A549 (cell line): ENCODE data around the gene ABHD17A. TPM values are rescaled to one million over a fixed set of nuclear protein-coding genes. Genes with fewer than 3 reads are reported as not detected.

Source experiments
- ATAC-seq, 2 experiments: fragments of 200-7000 bp in 1 of 2; fragments of >200 bp in 1 of 2; cut with Nextera tagmentation in 1 of 2; cut with Tn5 transposase in 1 of 2; 3 replicates each; pipeline versions ENCODE4 v1.8.0 to v1.9.1; 2018 to 2020; ENCODE audit warnings: mild to moderate bottlenecking in 1 of 2, moderate library complexity in 1 of 2
- CTCF ChIA-PET: fragments of 300-600 bp; sonication (Branson Sonifier 250); formaldehyde crosslinking; extraction: SDS; loops from one replicate; lab custom pipeline; 2021; ENCODE audit warnings: antibody characterized with exemption, inconsistent platforms; lab: Yijun Ruan, JAX
- POLR2A ChIA-PET: fragments of 350-600 bp; formaldehyde crosslinking; extraction: SDS; loops from one replicate; lab custom pipeline; 2021; ENCODE audit warnings: antibody characterized with exemption, inconsistent platforms; lab: Yijun Ruan, JAX
- DNase-seq, 2 experiments: peaks; one replicate each; pipeline versions ENCODE4 v3.0.0 to v3.0.0-alpha.2; 2011 to 2016; ENCODE audit warnings: low read depth in 1 of 2, low spot score in 1 of 2
- FAIRE-seq: peaks from 2 replicates; lab custom pipeline; 2011; peaks lifted over from hg19 to GRCh38; lab: Jason Lieb, UNC
- H3K27ac ChIP-seq, 2 experiments: fragments of >200 bp; sonication (Bioruptor Twin); formaldehyde crosslinking; 3 replicates each; pipeline ENCODE4 v1.5.1; 2016 to 2017
- H3K4me1 ChIP-seq: fragments of >200 bp; sonication (Bioruptor Twin); formaldehyde crosslinking; 3 replicates; pipeline ENCODE4 v1.6.1; 2016
- H3K4me2 ChIP-seq: fragments of >200 bp; sonication (Bioruptor Twin); formaldehyde crosslinking; 3 replicates; pipeline ENCODE4 v1.6.1; 2016
- H3K4me3 ChIP-seq: fragments of >200 bp; sonication (Bioruptor Twin); formaldehyde crosslinking; 3 replicates; pipeline ENCODE4 v1.5.1; 2016
- H3K9me3 ChIP-seq: fragments of >200 bp; sonication (Bioruptor Twin); formaldehyde crosslinking; 3 replicates; pipeline ENCODE4 v1.6.1; 2016
- BHLHE40 ChIP-seq: IDR thresholded peaks from 2 replicates; pipeline ENCODE4 v1.6.1; 2012; ENCODE audit warnings: low read depth, low read length, inconsistent platforms
- CBX2 ChIP-seq: fragments of 200-600 bp; sonication (generic); IDR thresholded peaks from 2 replicates; pipeline ENCODE4 v1.6.1; 2016; ENCODE audit warnings: low read depth, mild to moderate bottlenecking, borderline replicate concordance
- CBX8 ChIP-seq: fragments of 200-600 bp; sonication (generic); IDR thresholded peaks from 2 replicates; pipeline ENCODE4 v1.6.1; 2016
- CEBPB ChIP-seq, 2 experiments: fragments of >200 bp in 1 of 2; sonication (Bioruptor Twin) in 1 of 2; formaldehyde crosslinking in 1 of 2; IDR thresholded peaks; 2 replicates each; pipeline ENCODE4 v1.6.1; 2012 to 2016
- E2F6 ChIP-seq: IDR thresholded peaks from 2 replicates; pipeline ENCODE4 v1.6.1; 2012; ENCODE audit warnings: low read depth, borderline replicate concordance
- ELK1 ChIP-seq: fragments of 150-350 bp; IDR thresholded peaks from 2 replicates; pipeline ENCODE4 v1.6.1; 2014; ENCODE audit warnings: low read depth, mild to moderate bottlenecking, low read length
- ESRRA ChIP-seq: fragments of 150-350 bp; IDR thresholded peaks from 2 replicates; pipeline ENCODE4 v1.6.1; 2014; ENCODE audit warnings: mild to moderate bottlenecking, low read length, borderline replicate concordance
- HDAC2 ChIP-seq: fragments of 200-600 bp; sonication (generic); IDR thresholded peaks from 2 replicates; pipeline ENCODE4 v1.6.1; 2016
- HEYL ChIP-seq: fragments of 250-450 bp; sonication (Bioruptor Pico); IDR thresholded peaks from 2 replicates; pipeline ENCODE4 v1.8.0; 2021; ENCODE audit warnings: mild to moderate bottlenecking, moderate library complexity
- HOXB5 ChIP-seq: fragments of 250-450 bp; sonication (Bioruptor Pico); IDR thresholded peaks from 2 replicates; pipeline ENCODE4 v1.5.0; 2020; ENCODE audit warnings: mild to moderate bottlenecking, moderate library complexity
- JUNB ChIP-seq: fragments of >200 bp; sonication (Bioruptor Twin); formaldehyde crosslinking; IDR thresholded peaks from 2 replicates; pipeline ENCODE4 v1.6.1; 2016
- KDM5A ChIP-seq: fragments of 200-600 bp; sonication (generic); IDR thresholded peaks from 2 replicates; pipeline ENCODE4 v1.6.1; 2016; ENCODE audit warnings: antibody characterized with exemption, mild to moderate bottlenecking
- MAZ ChIP-seq: fragments of 150-350 bp; IDR thresholded peaks from 2 replicates; pipeline ENCODE4 v1.6.1; 2014; ENCODE audit warnings: antibody characterized with exemption, low read depth, low read length, borderline replicate concordance
- MYC ChIP-seq: IDR thresholded peaks from 2 replicates; pipeline ENCODE4 v1.6.1; 2012; ENCODE audit warnings: mild to moderate bottlenecking, inconsistent platforms, low read length, improper control_type of control experiment, borderline replicate concordance
- NPAS2 ChIP-seq: fragments of 250-450 bp; sonication (Bioruptor Pico); IDR thresholded peaks from 2 replicates; pipeline ENCODE4 v1.8.0; 2022; ENCODE audit warnings: mild to moderate bottlenecking, moderate library complexity, borderline replicate concordance
- NR3C1 ChIP-seq: fragments of >200 bp; sonication (Bioruptor Twin); formaldehyde crosslinking; IDR thresholded peaks from 3 replicates; pipeline ENCODE4 v1.6.1; 2017
- RAD21 ChIP-seq, 2 experiments: fragments of >200 bp in 1 of 2; sonication (Bioruptor Twin) in 1 of 2; formaldehyde crosslinking in 1 of 2; IDR thresholded peaks in 1 of 2; conservative IDR thresholded peaks in 1 of 2; 2 replicates in 1 of 2; 3 replicates in 1 of 2; pipeline ENCODE4 v1.6.1; 2012 to 2018; ENCODE audit warnings: inconsistent platforms in 1 of 2
- RARB ChIP-seq: fragments of 250-450 bp; sonication (Bioruptor Pico); IDR thresholded peaks from 2 replicates; pipeline ENCODE4 v1.8.0; 2021; ENCODE audit warnings: mild to moderate bottlenecking, moderate library complexity
- RFX5 ChIP-seq: fragments of 450-650 bp; IDR thresholded peaks from 2 replicates; pipeline ENCODE4 v1.7.1; 2014; ENCODE audit warnings: antibody characterized with exemption, mild to moderate bottlenecking, moderate library complexity
- SMC3 ChIP-seq: fragments of >200 bp; sonication (Bioruptor Twin); formaldehyde crosslinking; IDR thresholded peaks from 3 replicates; pipeline ENCODE4 v1.6.1; 2018; ENCODE audit warnings: inconsistent platforms
- TP53 ChIP-seq: fragments of 250-450 bp; sonication (Bioruptor Pico); IDR thresholded peaks from 2 replicates; pipeline ENCODE4 v1.5.0; 2021; ENCODE audit warnings: mild to moderate bottlenecking, moderate library complexity
- ZFP36 ChIP-seq: fragments of 450-650 bp; IDR thresholded peaks from 2 replicates; pipeline ENCODE4 v1.6.1; 2014; ENCODE audit warnings: borderline replicate concordance; ENCODE audit not compliant: partially characterized antibody
- WGBS: methylation state at CpG from one replicate; pipeline ENCODE4 v1.1.6; 2017; ENCODE audit errors: missing lambda C conversion rate; 5-methylcytosine and 5-hydroxymethylcytosine counted together
- polyA plus RNA-seq, 4 experiments: library from polyadenylated mRNA; depleted of rRNA in 3 of 4; stranded (reverse); fragments of >200 nt; fragmentation: RNase III in 1 of 4; extraction: RNeasy Plus Mini Kit Qiagen cat#74134 plus additional on column Dnase treatment in 1 of 4; gene quantifications; 2 replicates in 3 of 4; 3 replicates in 1 of 4; pipeline ENCODE4 v1.2.3, GENCODE V29; 2011 to 2017
- TF ChIP-seq, protein P1 (sequence below): fragments of 250-450 bp; sonication (Bioruptor Pico); IDR thresholded peaks from 2 replicates; pipeline ENCODE4 v1.5.0; 2021; ENCODE audit warnings: mild to moderate bottlenecking, moderate library complexity, borderline replicate concordance
- TF ChIP-seq, protein P2 (sequence below): fragments of 200-600 bp; sonication (generic); IDR thresholded peaks from 2 replicates; pipeline ENCODE4 v1.6.1; 2016; ENCODE audit warnings: antibody characterized with exemption, mild to moderate bottlenecking, moderate library complexity
- TF ChIP-seq, protein P3 (sequence below): IDR thresholded peaks from 2 replicates; pipeline ENCODE4 v1.6.1; 2012

The ABHD17A gene
- polyA plus RNA-seq, 2 of the 4 experiments (the other 2 are of a cell fraction), result 12.8 to 23.1 TPM

DNA sequence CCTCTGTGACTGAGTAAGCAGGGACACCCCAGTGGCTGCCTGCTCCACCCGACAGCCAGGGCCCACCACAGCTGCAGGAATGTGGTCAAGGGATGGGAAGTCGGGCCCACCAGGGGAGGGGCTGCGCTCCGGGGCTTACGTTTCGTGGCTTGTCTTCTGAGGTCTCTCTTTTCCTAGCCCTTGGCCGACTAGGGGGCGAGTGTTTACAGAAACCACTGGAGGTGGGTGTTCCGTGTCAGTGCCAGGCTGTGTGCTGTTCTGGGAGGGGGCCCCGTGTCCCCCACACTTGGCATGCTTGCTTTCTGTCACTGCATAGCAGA lies 24.4 kb upstream of the ABHD17A start:
- Histone ChIP-seq H3K4me1 (peaks cover 13% of the 10 kb centered on the region; the same call in 1 of the 3 replicates), H3K4me3 (no peak overlapping the region), H3K27ac (no peak overlapping the region), H3K4me2 (no peak overlapping the region), H3K9me3 (no peaks in the 10 kb centered on the region)
- FAIRE-seq, result no peak
- POLR2A ChIA-PET, result no interaction called here
- no peak for ATAC-seq
- TF ChIP-seq, protein P1, sequence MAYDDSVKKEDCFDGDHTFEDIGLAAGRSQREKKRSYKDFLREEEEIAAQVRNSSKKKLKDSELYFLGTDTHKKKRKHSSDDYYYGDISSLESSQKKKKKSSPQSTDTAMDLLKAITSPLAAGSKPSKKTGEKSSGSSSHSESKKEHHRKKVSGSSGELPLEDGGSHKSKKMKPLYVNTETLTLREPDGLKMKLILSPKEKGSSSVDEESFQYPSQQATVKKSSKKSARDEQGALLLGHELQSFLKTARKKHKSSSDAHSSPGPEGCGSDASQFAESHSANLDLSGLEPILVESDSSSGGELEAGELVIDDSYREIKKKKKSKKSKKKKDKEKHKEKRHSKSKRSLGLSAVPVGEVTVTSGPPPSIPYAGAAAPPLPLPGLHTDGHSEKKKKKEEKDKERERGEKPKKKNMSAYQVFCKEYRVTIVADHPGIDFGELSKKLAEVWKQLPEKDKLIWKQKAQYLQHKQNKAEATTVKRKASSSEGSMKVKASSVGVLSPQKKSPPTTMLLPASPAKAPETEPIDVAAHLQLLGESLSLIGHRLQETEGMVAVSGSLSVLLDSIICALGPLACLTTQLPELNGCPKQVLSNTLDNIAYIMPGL, result no peak
- TF ChIP-seq RAD21 (conservative IDR thresholded peaks at IDR 0.05 in 1 of 2, IDR thresholded peaks at IDR 0.05 in 1 of 2), result no peak
- TF ChIP-seq, protein P2, sequence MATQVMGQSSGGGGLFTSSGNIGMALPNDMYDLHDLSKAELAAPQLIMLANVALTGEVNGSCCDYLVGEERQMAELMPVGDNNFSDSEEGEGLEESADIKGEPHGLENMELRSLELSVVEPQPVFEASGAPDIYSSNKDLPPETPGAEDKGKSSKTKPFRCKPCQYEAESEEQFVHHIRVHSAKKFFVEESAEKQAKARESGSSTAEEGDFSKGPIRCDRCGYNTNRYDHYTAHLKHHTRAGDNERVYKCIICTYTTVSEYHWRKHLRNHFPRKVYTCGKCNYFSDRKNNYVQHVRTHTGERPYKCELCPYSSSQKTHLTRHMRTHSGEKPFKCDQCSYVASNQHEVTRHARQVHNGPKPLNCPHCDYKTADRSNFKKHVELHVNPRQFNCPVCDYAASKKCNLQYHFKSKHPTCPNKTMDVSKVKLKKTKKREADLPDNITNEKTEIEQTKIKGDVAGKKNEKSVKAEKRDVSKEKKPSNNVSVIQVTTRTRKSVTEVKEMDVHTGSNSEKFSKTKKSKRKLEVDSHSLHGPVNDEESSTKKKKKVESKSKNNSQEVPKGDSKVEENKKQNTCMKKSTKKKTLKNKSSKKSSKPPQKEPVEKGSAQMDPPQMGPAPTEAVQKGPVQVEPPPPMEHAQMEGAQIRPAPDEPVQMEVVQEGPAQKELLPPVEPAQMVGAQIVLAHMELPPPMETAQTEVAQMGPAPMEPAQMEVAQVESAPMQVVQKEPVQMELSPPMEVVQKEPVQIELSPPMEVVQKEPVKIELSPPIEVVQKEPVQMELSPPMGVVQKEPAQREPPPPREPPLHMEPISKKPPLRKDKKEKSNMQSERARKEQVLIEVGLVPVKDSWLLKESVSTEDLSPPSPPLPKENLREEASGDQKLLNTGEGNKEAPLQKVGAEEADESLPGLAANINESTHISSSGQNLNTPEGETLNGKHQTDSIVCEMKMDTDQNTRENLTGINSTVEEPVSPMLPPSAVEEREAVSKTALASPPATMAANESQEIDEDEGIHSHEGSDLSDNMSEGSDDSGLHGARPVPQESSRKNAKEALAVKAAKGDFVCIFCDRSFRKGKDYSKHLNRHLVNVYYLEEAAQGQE, result no peak
- TF ChIP-seq E2F6, result no peak
- no peak for TF ChIP-seq ELK1
- TF ChIP-seq HDAC2, result no peak
- no peak for TF ChIP-seq CBX2
- TF ChIP-seq SMC3, result no peak
- TF ChIP-seq KDM5A, result no peak
- TF ChIP-seq BHLHE40, result no peak
- no peak for TF ChIP-seq NPAS2 (CRISPR knock-in tag)
- WGBS, result 90% methylated on average over 8 of the region's 10 CpGs
- CTCF ChIA-PET, result interaction anchor here (0.9 to 3.2 kb wide), 3 partner anchors 12 to 727 kb away, joined by 3 to 14 read pairs (median 3); no protein-coding TSS in a partner anchor
- no peak for DNase-seq

- ATAC-seq, result no peak
- peaks cover 15% of the 10 kb centered on the region; the same call in 1 of the 3 replicates for H3K4me1 ChIP-seq
- ChIA-PET POLR2A (no interaction called here), CTCF (no interaction called here)
- H3K4me3 ChIP-seq, result no peak overlapping the region
- no peaks in the 10 kb centered on the region for H3K9me3 ChIP-seq
- DNase-seq, result no peak
- H3K4me2 ChIP-seq, result no peak overlapping the region
- H3K27ac ChIP-seq, result no peak overlapping the region
- TF ChIP-seq CBX8 (no peak), CEBPB (IDR thresholded peaks at IDR 0.05) (no peak), JUNB (no peak), MYC (no peak), HEYL (CRISPR knock-in tag) (no peak), SMC3 (no peak), ESRRA (no peak), NR3C1 (no peak), RARB (CRISPR knock-in tag) (no peak), MAZ (no peak), ZFP36 (no peak), RFX5 (no peak), E2F6 (no peak), HOXB5 (CRISPR knock-in tag) (no peak), NPAS2 (CRISPR knock-in tag) (no peak), TP53 (no peak)
- TF ChIP-seq, protein P3, sequence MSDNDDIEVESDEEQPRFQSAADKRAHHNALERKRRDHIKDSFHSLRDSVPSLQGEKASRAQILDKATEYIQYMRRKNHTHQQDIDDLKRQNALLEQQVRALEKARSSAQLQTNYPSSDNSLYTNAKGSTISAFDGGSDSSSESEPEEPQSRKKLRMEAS, result no peak
- TF ChIP-seq, protein P2, result no peak
- no peak for FAIRE-seq
- 93% methylated on average over 3 of the region's 13 CpGs for WGBS
These were observed 23.0 kb upstream of the ABHD17A start for GRCh38 chr19:1908364-1908678.
